ENCODE measurements around the gene GSTT4.
"Not testable (repeated sequence)": the region's sequence is repeated elsewhere in the genome, so short reads cannot be mapped to it uniquely, and the experiment has no call there.

Gene GSTT4

GRCh38 chr22:23986089-23986488 lies 19.2 kb downstream of the GSTT4 start:
- DNase-seq (ENCODE audit: low read depth); H3K4me3 ChIP-seq (ENCODE audit: low read depth, low read length): not testable (repeated sequence)

GRCh38 chr22:23984430-23984829 lies 20.8 kb downstream of the GSTT4 start:
- TF ChIP-seq CTCF (IDR thresholded peaks at IDR 0.05; ENCODE audit: insufficient read depth, low read depth, low read length, missing control alignments) = peak; percentile 82
- no peak overlapping the region for H3K4me3 ChIP-seq (ENCODE audit: low read depth, low read length)
- DNase-seq (ENCODE audit: low read depth) = peak; percentile 68

- DNase-seq (ENCODE audit: low read depth) = not testable (repeated sequence)
Measured at GRCh38 chr22:23980567-23980966, 24.7 kb downstream of the GSTT4 start.

GRCh38 chr22:23979557-23980240 lies 25.6 kb downstream of the GSTT4 start, which contains the start of gene GSTT2:
Gene GSTT2, plus strand, starts transcription at chr22:23980134.
- DNase-seq (ENCODE audit: low read depth); H3K4me3 ChIP-seq (ENCODE audit: low read depth, low read length): not testable (repeated sequence)

More at GRCh38 chr22:23980567-23980966, 24.7 kb downstream of the GSTT4 start:
- H3K4me3 ChIP-seq (ENCODE audit: low read depth, low read length) = not testable (repeated sequence)

- not testable (repeated sequence) for H3K4me3 ChIP-seq (ENCODE audit: low read depth, low read length); DNase-seq (ENCODE audit: low read depth)
Measured at GRCh38 chr22:23977304-23977703, 27.9 kb downstream of the GSTT4 start.

- not testable (repeated sequence) for H3K4me3 ChIP-seq (ENCODE audit: low read depth, low read length); DNase-seq (ENCODE audit: low read depth)
Measured at GRCh38 chr22:23974836-23975352, 30.4 kb downstream of the GSTT4 start.

GRCh38 chr22:23974345-23974744 lies 30.9 kb downstream of the GSTT4 start, which contains the start of gene DDT:
Gene DDT, minus strand, starts transcription at chr22:23974441. Its CDS starts 27 bp downstream, at chr22:23974414.
- not testable (repeated sequence) for DNase-seq (ENCODE audit: low read depth); H3K4me3 ChIP-seq (ENCODE audit: low read depth, low read length)

- not testable (repeated sequence) for H3K4me3 ChIP-seq (ENCODE audit: low read depth, low read length); DNase-seq (ENCODE audit: low read depth)
Measured at GRCh38 chr22:23971927-23972326, 33.3 kb downstream of the GSTT4 start.

GRCh38 chr22:23970816-23971486 lies 34.3 kb downstream of the GSTT4 start:
- H3K4me3 ChIP-seq (ENCODE audit: low read depth, low read length) = no peak overlapping the region
- peak; percentile 15 for DNase-seq (ENCODE audit: low read depth)
- no peak for TF ChIP-seq CTCF (IDR thresholded peaks at IDR 0.05; ENCODE audit: insufficient read depth, low read depth, low read length, missing control alignments)

- TF ChIP-seq CTCF (IDR thresholded peaks at IDR 0.05; ENCODE audit: insufficient read depth, low read depth, low read length, missing control alignments) = no peak
- no peak for DNase-seq (ENCODE audit: low read depth)
- no peak overlapping the region for H3K4me3 ChIP-seq (ENCODE audit: low read depth, low read length)
Measured at GRCh38 chr22:23970201-23970641, 35.0 kb downstream of the GSTT4 start.
